Liver (tissue), 3 donors: Measurements from ENCODE around the gene MIDN.

Experiments used
- EGR1 ChIP-seq, 2 donors: IDR thresholded peaks; 2 replicates each; pipeline ENCODE4 v1.6.1; 2016 to 2018; ENCODE audit warnings: antibody characterized with exemption in 2 of 2, low read depth in 2 of 2
- GABPA ChIP-seq, 2 donors: IDR thresholded peaks in 1 of 2; conservative IDR thresholded peaks in 1 of 2; 2 replicates each; pipeline ENCODE4 v1.6.1; 2016; ENCODE audit warnings: antibody characterized with exemption in 2 of 2, mild to moderate bottlenecking in 1 of 2, moderate library complexity in 1 of 2
- RAD21 ChIP-seq, 2 donors: IDR thresholded peaks; 2 replicates each; pipeline ENCODE4 v1.6.1; 2016; ENCODE audit warnings: antibody characterized with exemption in 2 of 2, mild to moderate bottlenecking in 2 of 2
- TAF1 ChIP-seq: conservative IDR thresholded peaks from 2 replicates; pipeline ENCODE4 v1.6.1; 2016; ENCODE audit warnings: antibody characterized with exemption, mild to moderate bottlenecking
- YY1 ChIP-seq: IDR thresholded peaks from 2 replicates; pipeline ENCODE4 v1.6.1; 2016; ENCODE audit warnings: antibody characterized with exemption, mild to moderate bottlenecking
- TF ChIP-seq, protein P1 (sequence below): fragments of 150-350 bp; IDR thresholded peaks from 2 replicates; pipeline ENCODE4 v1.5.1; 2017; ENCODE audit warnings: improper control_type of control experiment, low read depth, low read length; ENCODE audit not compliant: missing input control
- TF ChIP-seq, protein P2 (sequence below): IDR thresholded peaks from 2 replicates; pipeline ENCODE4 v1.6.1; 2016; ENCODE audit warnings: antibody characterized with exemption
- donor health status: healthy.
- donor health status: healthy.

DNA sequence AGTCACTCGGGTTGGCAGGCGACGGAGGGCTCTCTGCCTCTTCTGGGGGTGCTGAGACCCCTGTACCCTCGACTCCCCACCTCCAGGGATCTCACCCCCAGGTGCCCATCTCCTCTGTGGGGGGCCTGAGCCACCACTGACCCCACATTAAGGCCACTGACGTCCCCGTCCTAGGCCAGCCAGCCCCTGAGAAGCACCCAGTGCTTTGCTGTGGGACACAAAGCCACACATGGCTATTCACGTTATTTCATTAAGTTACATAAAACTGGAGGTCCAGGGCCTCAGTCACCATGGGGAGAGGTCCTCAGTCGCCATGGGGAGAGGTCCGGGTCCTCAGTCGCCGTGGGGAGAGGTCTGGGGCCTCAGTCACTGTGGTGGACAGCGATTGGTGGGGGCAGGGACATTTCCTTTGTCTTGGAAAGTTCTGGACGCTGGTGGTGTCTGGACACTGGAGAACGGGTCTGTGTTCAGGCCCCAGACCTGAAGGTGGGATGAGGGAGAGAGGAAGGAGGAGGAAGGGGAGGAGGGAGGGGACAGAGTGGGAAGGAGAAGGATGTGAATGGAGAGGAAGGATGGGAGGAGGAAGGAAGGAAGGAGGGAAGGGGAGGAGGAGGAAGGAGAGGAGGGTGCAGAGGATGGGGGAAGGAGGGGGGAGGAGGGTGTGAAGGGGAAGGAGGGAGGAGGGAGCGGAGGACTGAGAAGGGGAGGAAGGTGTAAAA, 33.3 kb downstream of the MIDN start:
- TF ChIP-seq, protein P1, sequence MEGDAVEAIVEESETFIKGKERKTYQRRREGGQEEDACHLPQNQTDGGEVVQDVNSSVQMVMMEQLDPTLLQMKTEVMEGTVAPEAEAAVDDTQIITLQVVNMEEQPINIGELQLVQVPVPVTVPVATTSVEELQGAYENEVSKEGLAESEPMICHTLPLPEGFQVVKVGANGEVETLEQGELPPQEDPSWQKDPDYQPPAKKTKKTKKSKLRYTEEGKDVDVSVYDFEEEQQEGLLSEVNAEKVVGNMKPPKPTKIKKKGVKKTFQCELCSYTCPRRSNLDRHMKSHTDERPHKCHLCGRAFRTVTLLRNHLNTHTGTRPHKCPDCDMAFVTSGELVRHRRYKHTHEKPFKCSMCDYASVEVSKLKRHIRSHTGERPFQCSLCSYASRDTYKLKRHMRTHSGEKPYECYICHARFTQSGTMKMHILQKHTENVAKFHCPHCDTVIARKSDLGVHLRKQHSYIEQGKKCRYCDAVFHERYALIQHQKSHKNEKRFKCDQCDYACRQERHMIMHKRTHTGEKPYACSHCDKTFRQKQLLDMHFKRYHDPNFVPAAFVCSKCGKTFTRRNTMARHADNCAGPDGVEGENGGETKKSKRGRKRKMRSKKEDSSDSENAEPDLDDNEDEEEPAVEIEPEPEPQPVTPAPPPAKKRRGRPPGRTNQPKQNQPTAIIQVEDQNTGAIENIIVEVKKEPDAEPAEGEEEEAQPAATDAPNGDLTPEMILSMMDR = no peak
- TF ChIP-seq EGR1 (IDR thresholded peaks at IDR 0.05; ENCODE audit: low read depth in 2 of 2) (no peak), GABPA (IDR thresholded peaks at IDR 0.05 in 1 of 2, conservative IDR thresholded peaks at IDR 0.05 in 1 of 2) (no peak), TAF1 (no peak), RAD21 (IDR thresholded peaks at IDR 0.05) (no peak), YY1 (no peak)
- TF ChIP-seq, protein P2, sequence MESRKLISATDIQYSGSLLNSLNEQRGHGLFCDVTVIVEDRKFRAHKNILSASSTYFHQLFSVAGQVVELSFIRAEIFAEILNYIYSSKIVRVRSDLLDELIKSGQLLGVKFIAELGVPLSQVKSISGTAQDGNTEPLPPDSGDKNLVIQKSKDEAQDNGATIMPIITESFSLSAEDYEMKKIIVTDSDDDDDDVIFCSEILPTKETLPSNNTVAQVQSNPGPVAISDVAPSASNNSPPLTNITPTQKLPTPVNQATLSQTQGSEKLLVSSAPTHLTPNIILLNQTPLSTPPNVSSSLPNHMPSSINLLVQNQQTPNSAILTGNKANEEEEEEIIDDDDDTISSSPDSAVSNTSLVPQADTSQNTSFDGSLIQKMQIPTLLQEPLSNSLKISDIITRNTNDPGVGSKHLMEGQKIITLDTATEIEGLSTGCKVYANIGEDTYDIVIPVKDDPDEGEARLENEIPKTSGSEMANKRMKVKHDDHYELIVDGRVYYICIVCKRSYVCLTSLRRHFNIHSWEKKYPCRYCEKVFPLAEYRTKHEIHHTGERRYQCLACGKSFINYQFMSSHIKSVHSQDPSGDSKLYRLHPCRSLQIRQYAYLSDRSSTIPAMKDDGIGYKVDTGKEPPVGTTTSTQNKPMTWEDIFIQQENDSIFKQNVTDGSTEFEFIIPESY = no peak
